Lung (tissue), 12 donors: ENCODE results near the gene ADAMTS18. TPM values are rescaled to one million over a fixed set of nuclear protein-coding genes. Genes with fewer than 3 reads are reported as not detected.

Source experiments
- ATAC-seq: fragments of 200-7000 bp; cut with Tn5 transposase; one replicate; pipeline ENCODE4 v1.9.1; 2020; ENCODE audit warnings: moderate number of reproducible peaks; ENCODE audit not compliant: insufficient read depth, low FRiP score
- DNase-seq, 3 donors: peaks; one replicate each; pipeline ENCODE4 v3.0.0-alpha.2; 2013 to 2017
- H3K27ac ChIP-seq, 2 donors: one replicate each; pipeline ENCODE4 v1.5.1; 2013; ENCODE audit warnings: mild to moderate bottlenecking in 2 of 2, moderate library complexity in 2 of 2, control low read depth in 1 of 2, inconsistent platforms in 1 of 2, low read depth in 1 of 2, low read length in 1 of 2
- H3K27me3 ChIP-seq, 3 donors: one replicate each; pipeline ENCODE4 v1.5.1; 2013; ENCODE audit warnings: low read length in 2 of 3; ENCODE audit not compliant: control insufficient read depth in 3 of 3, insufficient read depth in 3 of 3
- H3K36me3 ChIP-seq, 4 donors: one replicate each; pipeline ENCODE4 v1.5.1; 2013; ENCODE audit warnings: low read length in 4 of 4, mild to moderate bottlenecking in 1 of 4, moderate library complexity in 1 of 4; ENCODE audit not compliant: control insufficient read depth in 4 of 4, insufficient read depth in 4 of 4
- H3K4me1 ChIP-seq, 5 donors: one replicate each; pipeline ENCODE4 v1.5.1; 2013; ENCODE audit warnings: low read length in 5 of 5, mild to moderate bottlenecking in 2 of 5, moderate library complexity in 1 of 5; ENCODE audit not compliant: control insufficient read depth in 5 of 5, insufficient read depth in 5 of 5
- H3K4me3 ChIP-seq: one replicate; pipeline ENCODE4 v1.5.1; 2013; ENCODE audit warnings: mild to moderate bottlenecking, control low read depth, moderate library complexity
- H3K9ac ChIP-seq, 2 donors: one replicate each; pipeline ENCODE4 v1.5.1; 2013; ENCODE audit warnings: low read length in 2 of 2, control low read depth in 1 of 2; ENCODE audit not compliant: insufficient read depth in 1 of 2
- H3K9me3 ChIP-seq, 4 donors: one replicate each; pipeline ENCODE4 v1.5.1; 2013; ENCODE audit warnings: low read length in 3 of 4, mild to moderate bottlenecking in 1 of 4, moderate library complexity in 1 of 4; ENCODE audit not compliant: control insufficient read depth in 4 of 4, insufficient read depth in 3 of 4
- WGBS, 2 donors: extraction: QIAGEN DNeasy Blood & Tissue Kit; methylation state at CpG; one replicate each; pipeline ENCODE4 v1.1.7; 2013; 5-methylcytosine and 5-hydroxymethylcytosine counted together
- polyA plus RNA-seq, 2 donors: library from polyadenylated mRNA; stranded (reverse); fragments of 200-250 nt; gene quantifications; one replicate each; pipeline ENCODE4 v1.2.1, GENCODE V29; 2013
- total RNA-seq, 2 donors: library from RNA; depleted of rRNA in 1 of 2; stranded (reverse); fragments of >200 nt in 1 of 2; gene quantifications; one replicate each; pipeline ENCODE4 v1.2.1, GENCODE V29; 2014 to 2021
- TF ChIP-seq, protein P1 (sequence below): IDR thresholded peaks from 2 replicates; pipeline ENCODE4 v1.5.1; 2012; ENCODE audit warnings: mild to moderate bottlenecking; ENCODE audit errors: control extremely low read depth, extremely low read depth
- donor health status: control.
- donor health status: control.
- donor health status: Bipolar disorder and iron deficiency.
- donor health status: healthy.
- donor health status: DM: yes; HTN: yes; CAD: no.

Gene ADAMTS18
- total and polyA plus RNA-seq, 4 donors = 0.02 to 0.82 TPM; not detected in 2

DNA sequence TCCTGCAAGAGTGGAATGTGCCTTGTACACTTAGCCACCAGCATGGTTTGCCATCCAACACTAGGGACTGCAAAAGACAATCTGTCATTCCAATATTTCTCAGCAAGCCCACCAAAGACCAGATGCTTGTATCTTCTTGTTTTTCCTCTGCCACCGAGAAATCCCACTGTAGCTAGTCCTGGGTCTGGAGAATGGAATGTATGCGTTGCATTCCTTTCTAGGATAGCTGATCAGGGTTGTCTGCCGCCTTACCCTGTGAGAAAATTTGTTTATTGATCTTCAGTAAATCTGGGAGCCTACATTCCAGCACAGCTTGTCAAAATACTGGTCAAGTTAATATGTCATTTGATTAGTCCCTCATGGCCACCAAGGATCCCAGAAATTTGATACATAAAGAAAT lies 28.1 kb upstream of the ADAMTS18 start:
- ATAC-seq = no peak
- Histone ChIP-seq H3K9ac (no peak overlapping the region), H3K27ac (no peak overlapping the region), H3K4me1 (no peaks in the 10 kb centered on the region), H3K9me3 (no peaks in the 10 kb centered on the region), H3K27me3 (no peaks in the 10 kb centered on the region), H3K36me3 (no peaks in the 10 kb centered on the region), H3K4me3 (no peak overlapping the region)
- DNase-seq = no peak
- 44 to 48% methylated on average over 3 of the region's 3 CpGs for WGBS, 2 donors
- TF ChIP-seq, protein P1, sequence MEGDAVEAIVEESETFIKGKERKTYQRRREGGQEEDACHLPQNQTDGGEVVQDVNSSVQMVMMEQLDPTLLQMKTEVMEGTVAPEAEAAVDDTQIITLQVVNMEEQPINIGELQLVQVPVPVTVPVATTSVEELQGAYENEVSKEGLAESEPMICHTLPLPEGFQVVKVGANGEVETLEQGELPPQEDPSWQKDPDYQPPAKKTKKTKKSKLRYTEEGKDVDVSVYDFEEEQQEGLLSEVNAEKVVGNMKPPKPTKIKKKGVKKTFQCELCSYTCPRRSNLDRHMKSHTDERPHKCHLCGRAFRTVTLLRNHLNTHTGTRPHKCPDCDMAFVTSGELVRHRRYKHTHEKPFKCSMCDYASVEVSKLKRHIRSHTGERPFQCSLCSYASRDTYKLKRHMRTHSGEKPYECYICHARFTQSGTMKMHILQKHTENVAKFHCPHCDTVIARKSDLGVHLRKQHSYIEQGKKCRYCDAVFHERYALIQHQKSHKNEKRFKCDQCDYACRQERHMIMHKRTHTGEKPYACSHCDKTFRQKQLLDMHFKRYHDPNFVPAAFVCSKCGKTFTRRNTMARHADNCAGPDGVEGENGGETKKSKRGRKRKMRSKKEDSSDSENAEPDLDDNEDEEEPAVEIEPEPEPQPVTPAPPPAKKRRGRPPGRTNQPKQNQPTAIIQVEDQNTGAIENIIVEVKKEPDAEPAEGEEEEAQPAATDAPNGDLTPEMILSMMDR = no peak

GRCh38 chr16:77459534-77460254 lies 24.9 kb upstream of the ADAMTS18 start:
- 60 to 69% methylated on average over 3 of the region's 3 CpGs for WGBS, 2 donors
- H3K4me3 ChIP-seq = no peak overlapping the region
- H3K9ac ChIP-seq = no peak overlapping the region
- TF ChIP-seq, protein P1 = no peak
- H3K27ac ChIP-seq = no peak overlapping the region
- ATAC-seq (no peak), DNase-seq (no peak)
- H3K36me3 ChIP-seq = no peaks in the 10 kb centered on the region
- H3K9me3 ChIP-seq = no peaks in the 10 kb centered on the region
- no peaks in the 10 kb centered on the region for H3K4me1 ChIP-seq
- H3K27me3 ChIP-seq = no peaks in the 10 kb centered on the region

DNA sequence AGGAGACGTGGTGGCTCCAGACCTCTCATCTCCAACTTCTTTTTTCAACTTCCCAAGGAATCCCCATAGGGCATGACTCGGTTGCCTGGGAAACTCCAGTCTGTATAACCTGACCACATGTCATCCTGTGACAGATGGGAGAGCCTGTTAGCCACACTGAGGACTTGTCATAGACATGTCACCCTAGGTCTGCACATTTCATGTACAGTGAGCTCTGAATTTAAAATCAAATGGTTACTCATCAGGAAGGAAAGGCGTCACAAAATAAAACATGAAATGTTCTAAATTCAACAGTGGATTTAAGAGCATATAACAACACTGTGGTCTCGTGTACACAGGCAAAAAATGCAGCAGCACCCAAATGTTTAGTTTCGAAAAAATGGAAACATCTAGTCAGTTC lies 22.2 kb upstream of the ADAMTS18 start:
- Histone ChIP-seq H3K27me3 (no peaks in the 10 kb centered on the region), H3K27ac (no peak overlapping the region), H3K9ac (no peak overlapping the region), H3K36me3 (no peaks in the 10 kb centered on the region), H3K9me3 (no peaks in the 10 kb centered on the region), H3K4me3 (no peak overlapping the region), H3K4me1 (no peaks in the 10 kb centered on the region)
- ATAC-seq (no peak), DNase-seq (no peak)
- TF ChIP-seq, protein P1 = no peak
- 61 to 69% methylated on average over 5 of the region's 5 CpGs for WGBS, 2 donors

DNA sequence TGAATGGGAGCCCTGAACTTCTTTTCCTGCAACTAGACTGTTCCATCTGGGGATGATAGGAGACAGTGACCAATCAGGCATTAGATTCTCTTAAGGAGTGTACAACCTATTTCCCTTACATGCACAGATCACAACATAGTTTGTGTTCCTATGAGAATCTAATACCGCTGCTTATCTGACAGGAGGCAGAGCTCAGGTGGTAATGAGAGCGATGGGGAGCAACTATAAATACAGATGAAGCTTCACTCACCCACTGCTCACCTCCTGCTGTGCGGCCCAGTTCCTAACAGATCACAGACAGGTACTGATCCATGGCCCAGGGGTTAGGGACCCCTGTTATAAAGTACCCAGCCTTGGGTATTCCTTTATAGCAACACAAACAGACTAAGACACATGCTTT lies 17.4 kb upstream of the ADAMTS18 start:
- Histone ChIP-seq H3K4me3 (no peak overlapping the region), H3K27ac (no peak overlapping the region), H3K36me3 (no peaks in the 10 kb centered on the region), H3K4me1 (no peaks in the 10 kb centered on the region), H3K9ac (no peak overlapping the region), H3K9me3 (no peaks in the 10 kb centered on the region), H3K27me3 (no peaks in the 10 kb centered on the region)
- WGBS, 2 donors = 91 to 95% methylated on average over 3 of the region's 3 CpGs
- TF ChIP-seq, protein P1 = no peak
- ATAC-seq = no peak
- DNase-seq = no peak
